Keratinocyte (primary cell): Measurements from ENCODE around the gene HIPK4. TPM values are rescaled to one million over a fixed set of nuclear protein-coding genes. Genes with fewer than 3 reads are reported as not detected.

ENCODE experiments used
- DNase-seq: peaks from one replicate; pipeline ENCODE4 v3.0.0-alpha.2; 2011; ENCODE audit warnings: low read depth, missing footprints, low spot score
- FAIRE-seq: peaks from 2 replicates; lab custom pipeline; 2011; peaks lifted over from hg19 to GRCh38; lab: Jason Lieb, UNC
- H2AFZ ChIP-seq: 2 replicates; pipeline ENCODE4 v1.6.0; 2012; ENCODE audit warnings: low read length, control low read depth, inconsistent platforms; ENCODE audit not compliant: control insufficient read depth
- H3K27ac ChIP-seq: 2 replicates; pipeline ENCODE4 v1.5.1; 2011; ENCODE audit warnings: low read length; ENCODE audit not compliant: control insufficient read depth, insufficient read depth
- H3K27me3 ChIP-seq: 3 replicates; pipeline ENCODE4 v1.6.0; 2011; ENCODE audit warnings: low read length; ENCODE audit not compliant: control insufficient read depth, insufficient read depth; ENCODE audit errors: extremely low read depth
- H3K36me3 ChIP-seq, 2 experiments: 2 replicates in 1 of 2; 3 replicates in 1 of 2; pipeline ENCODE4 v1.5.1; 2011; ENCODE audit warnings: low read length in 2 of 2, mild to moderate bottlenecking in 1 of 2; ENCODE audit not compliant: control insufficient read depth in 2 of 2, insufficient read depth in 2 of 2; ENCODE audit errors: extremely low read depth in 1 of 2
- H3K4me1 ChIP-seq: 3 replicates; pipeline ENCODE4 v1.5.1; 2011; ENCODE audit warnings: low read length; ENCODE audit not compliant: control insufficient read depth, insufficient read depth; ENCODE audit errors: extremely low read depth
- H3K4me2 ChIP-seq: 3 replicates; pipeline ENCODE4 v1.6.0; 2011; ENCODE audit warnings: low read depth, low read length; ENCODE audit not compliant: control insufficient read depth, insufficient read depth; ENCODE audit errors: extremely low read depth
- H3K4me3 ChIP-seq, 3 experiments: fragments of 200-600 bp in 1 of 3; sonication (generic) in 1 of 3; 2 replicates in 2 of 3; 3 replicates in 1 of 3; pipeline ENCODE4 v1.5.1; 2011 to 2016; ENCODE audit warnings: low read length in 3 of 3, mild to moderate bottlenecking in 3 of 3, control low read depth in 2 of 3, inconsistent platforms in 1 of 3, low read depth in 1 of 3, mixed read lengths in 1 of 3, mixed run types in 1 of 3, moderate library complexity in 1 of 3; ENCODE audit not compliant: control insufficient read depth in 2 of 3, insufficient read depth in 2 of 3; ENCODE audit errors: extremely low read depth in 1 of 3
- H3K79me2 ChIP-seq: 2 replicates; pipeline ENCODE4 v1.6.0; 2012; ENCODE audit warnings: low read length; ENCODE audit not compliant: control insufficient read depth, insufficient read depth
- H3K9ac ChIP-seq: 3 replicates; pipeline ENCODE4 v1.6.0; 2011; ENCODE audit warnings: low read length; ENCODE audit not compliant: control insufficient read depth, insufficient read depth; ENCODE audit errors: extremely low read depth
- H3K9me1 ChIP-seq: 3 replicates; pipeline ENCODE4 v1.6.0; 2011; ENCODE audit warnings: low read length; ENCODE audit not compliant: control insufficient read depth, insufficient read depth; ENCODE audit errors: extremely low read depth
- H3K9me3 ChIP-seq: 2 replicates; pipeline ENCODE4 v1.5.1; 2012; ENCODE audit warnings: low read depth, low read length; ENCODE audit not compliant: control insufficient read depth
- H4K20me1 ChIP-seq: 3 replicates; pipeline ENCODE4 v1.6.0; 2011; ENCODE audit warnings: low read length; ENCODE audit not compliant: control insufficient read depth, insufficient read depth; ENCODE audit errors: extremely low read depth
- CTCF ChIP-seq, 3 experiments: IDR thresholded peaks in 1 of 3; conservative IDR thresholded peaks in 1 of 3; optimal IDR thresholded peaks in 1 of 3; 2 replicates in 2 of 3; 3 replicates in 1 of 3; pipeline versions ENCODE3 to v1.5.1; 2011; ENCODE audit warnings: low read length in 3 of 3, mild to moderate bottlenecking in 3 of 3, moderate library complexity in 2 of 3, control low read depth in 1 of 3, inconsistent platforms in 1 of 3; ENCODE audit not compliant: insufficient read depth in 2 of 3; ENCODE audit errors: extremely low read depth in 1 of 3
- EZH2 ChIP-seq: IDR thresholded peaks from one replicate; pipeline ENCODE4 v1.6.1; 2012; ENCODE audit warnings: inconsistent platforms, mild to moderate bottlenecking, low read length, moderate library complexity
- dilution Hi-C: fragments of 300-500 bp; cut with MboI; formaldehyde crosslinking; loops from one replicate; pipeline ENCODE4 v1.7.0; 2020; ENCODE audit warnings: low sequenced_read_pairs; ENCODE audit not compliant: extremely low pct_ligation_motif_present
- polyA plus RNA-seq, 5 experiments: library from polyadenylated mRNA; depleted of rRNA in 3 of 5; stranded (reverse) in 3 of 5; stranded (forward) in 1 of 5; unstranded in 1 of 5; fragments of >200 nt; gene quantifications; 1 replicate in 1 of 5; 2 replicates in 3 of 5; 3 replicates in 1 of 5; pipeline versions ENCODE4 v1.2.1 to v1.2.3, GENCODE V29; 2011 to 2012; ENCODE audit warnings: missing spikeins in 2 of 5, low read depth in 1 of 5, low replicate concordance in 1 of 5

The HIPK4 gene
- polyA plus RNA-seq, 1 donor (not counting 4 experiments of a cell fraction or from before 2014, with no cell fraction given) = 0.03 TPM

DNA sequence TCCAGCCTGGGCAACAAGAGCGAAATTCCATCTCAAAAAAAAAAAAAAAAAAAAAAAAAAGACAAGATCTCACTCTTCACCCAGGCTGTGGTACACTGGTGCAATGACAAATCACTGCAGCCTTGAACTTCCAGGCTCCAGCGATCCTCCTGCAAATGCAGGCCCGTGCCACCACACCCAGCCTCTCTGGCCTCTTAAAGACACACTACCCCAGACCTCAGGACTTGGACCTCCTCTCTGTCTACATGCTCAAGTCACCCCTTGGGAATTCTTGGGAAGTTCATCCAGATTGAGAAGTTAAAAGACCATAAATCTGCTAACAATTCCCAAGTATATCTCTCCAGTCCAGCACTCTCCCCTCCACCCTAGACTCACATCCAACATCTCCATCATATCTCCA, 10.6 kb upstream of the HIPK4 start:
- Histone ChIP-seq H3K36me3 (no peaks in the 10 kb centered on the region), H3K27ac (no peak overlapping the region), H3K4me2 (no peak overlapping the region), H3K4me3 (no peak overlapping the region), H4K20me1 (no peaks in the 10 kb centered on the region), H3K9ac (no peak overlapping the region), H3K27me3 (peaks cover 19% of the 10 kb centered on the region), H3K79me2 (no peaks in the 10 kb centered on the region), H2AFZ (no peak overlapping the region), H3K9me3 (no peaks in the 10 kb centered on the region), H3K9me1 (no peaks in the 10 kb centered on the region), H3K4me1 (peaks cover 4% of the 10 kb centered on the region)
- dilution Hi-C loops = no loop called here
- DNase-seq = no peak
- TF ChIP-seq CTCF (optimal IDR thresholded peaks at IDR 0.05 in 1 of 3, IDR thresholded peaks at IDR 0.05 in 1 of 3, conservative IDR thresholded peaks at IDR 0.05 in 1 of 3; ENCODE audit: extremely low read depth in 1 of 3, insufficient read depth in 2 of 3, low read length in 3 of 3) (no peak), EZH2 (no peak)
- FAIRE-seq = no peak

- Histone ChIP-seq H3K4me3 (no peak overlapping the region), H3K9me3 (no peaks in the 10 kb centered on the region), H3K36me3 (no peaks in the 10 kb centered on the region), H3K4me1 (peaks cover 4% of the 10 kb centered on the region), H3K9ac (no peak overlapping the region), H3K79me2 (no peaks in the 10 kb centered on the region), H3K9me1 (no peaks in the 10 kb centered on the region), H3K4me2 (peak overlapping the region; percentile 23), H3K27ac (no peak overlapping the region), H3K27me3 (peaks cover 27% of the 10 kb centered on the region), H4K20me1 (no peaks in the 10 kb centered on the region), H2AFZ (peak overlapping the region; percentile 28)
- FAIRE-seq = no peak
- dilution Hi-C loops = no loop called here
- peak; percentile 71 for DNase-seq
- no peak for TF ChIP-seq CTCF (optimal IDR thresholded peaks at IDR 0.05 in 1 of 3, IDR thresholded peaks at IDR 0.05 in 1 of 3, conservative IDR thresholded peaks at IDR 0.05 in 1 of 3; ENCODE audit: extremely low read depth in 1 of 3, insufficient read depth in 2 of 3, low read length in 3 of 3)
- TF ChIP-seq EZH2 = no peak
These were observed 8.6 kb upstream of the HIPK4 start for GRCh38 chr19:40398417-40399131.
